ENCODE measurements around the gene BMP8B. TPM values are rescaled to one million over a fixed set of nuclear protein-coding genes. Genes with fewer than 3 reads are reported as not detected.

BMP8B gene
- total RNA-seq, 1 donor from 2014 or later = 0.16 TPM

DNA sequence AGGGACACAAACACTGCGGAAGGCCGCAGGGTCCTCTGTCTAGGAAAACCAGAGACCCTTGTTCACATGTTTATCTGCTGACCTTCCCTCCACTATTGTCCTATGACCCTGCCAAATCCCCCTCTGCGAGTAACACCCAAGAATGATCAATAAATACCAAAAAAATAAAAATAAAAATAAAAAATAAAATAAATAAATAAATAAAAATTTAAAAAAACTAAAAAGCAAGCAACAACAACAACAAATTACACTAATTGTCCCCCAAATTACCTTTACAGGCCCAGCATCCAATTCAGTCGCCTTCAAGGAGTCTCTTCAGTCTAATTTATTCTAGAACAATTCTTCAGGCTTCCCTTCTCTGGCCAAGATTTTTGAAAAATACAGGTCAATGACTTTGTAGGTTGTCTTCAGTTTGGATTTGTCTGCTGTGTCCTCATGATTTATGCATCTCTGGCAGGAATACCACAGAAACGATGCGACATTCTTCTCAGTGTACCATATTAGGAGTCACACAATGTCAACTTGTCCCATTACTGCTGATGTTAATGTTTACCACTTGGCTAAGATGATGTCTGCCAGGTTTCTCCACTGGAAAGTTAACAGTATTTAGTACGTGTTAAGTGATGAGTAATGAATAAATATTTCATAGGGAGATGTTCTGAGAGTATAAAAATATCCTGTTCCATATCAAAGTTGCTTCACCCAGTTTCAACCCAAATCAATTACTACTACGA is 20.3 kb upstream of the BMP8B start:
- Mint-ChIP-seq H3K27ac (ENCODE audit: unreplicated experiment) (no peak overlapping the region), H3K27me3 (ENCODE audit: low read depth, unreplicated experiment) (peaks cover 2% of the 10 kb centered on the region), H3K4me3 (ENCODE audit: unreplicated experiment) (no peak overlapping the region), H3K9me3 (ENCODE audit: unreplicated experiment) (peaks cover 11% of the 10 kb centered on the region), H3K4me1 (ENCODE audit: low read depth, unreplicated experiment) (no peaks in the 10 kb centered on the region), H3K36me3 (ENCODE audit: low read depth, unreplicated experiment) (no peaks in the 10 kb centered on the region)
- H3K9me3 ChIP-seq (ENCODE audit: insufficient read depth, low read depth, low read length) = no peaks in the 10 kb centered on the region
- FAIRE-seq = no peak
- H3K4me2 ChIP-seq (ENCODE audit: low read length) = no peak overlapping the region
- no peaks in the 10 kb centered on the region for H3K79me2 ChIP-seq (ENCODE audit: insufficient read depth, low read length)
- H4K20me1 ChIP-seq (ENCODE audit: insufficient read depth, low read length) = no peaks in the 10 kb centered on the region
- no peaks in the 10 kb centered on the region for H3K36me3 ChIP-seq (ENCODE audit: insufficient read depth, low read length)
- H3K27ac ChIP-seq (ENCODE audit: low read depth, low read length) = no peak overlapping the region
- H3K4me1 ChIP-seq (ENCODE audit: insufficient read depth, low read length) = no peaks in the 10 kb centered on the region
- DNase-seq (ENCODE audit: low read depth) = no peak
- H2AFZ ChIP-seq (ENCODE audit: low read depth, low read length) = no peak overlapping the region
- no peak overlapping the region for H3K9ac ChIP-seq (ENCODE audit: low read length)
- no peak overlapping the region for H3K4me3 ChIP-seq (ENCODE audit: insufficient read depth, low read depth, low read length)
- H3K27me3 ChIP-seq (ENCODE audit: insufficient read depth, low read length) = peaks cover 2% of the 10 kb centered on the region
- TF ChIP-seq EZH2 (IDR thresholded peaks at IDR 0.05; ENCODE audit: insufficient read depth, low read length) = no peak
- TF ChIP-seq, protein P1, sequence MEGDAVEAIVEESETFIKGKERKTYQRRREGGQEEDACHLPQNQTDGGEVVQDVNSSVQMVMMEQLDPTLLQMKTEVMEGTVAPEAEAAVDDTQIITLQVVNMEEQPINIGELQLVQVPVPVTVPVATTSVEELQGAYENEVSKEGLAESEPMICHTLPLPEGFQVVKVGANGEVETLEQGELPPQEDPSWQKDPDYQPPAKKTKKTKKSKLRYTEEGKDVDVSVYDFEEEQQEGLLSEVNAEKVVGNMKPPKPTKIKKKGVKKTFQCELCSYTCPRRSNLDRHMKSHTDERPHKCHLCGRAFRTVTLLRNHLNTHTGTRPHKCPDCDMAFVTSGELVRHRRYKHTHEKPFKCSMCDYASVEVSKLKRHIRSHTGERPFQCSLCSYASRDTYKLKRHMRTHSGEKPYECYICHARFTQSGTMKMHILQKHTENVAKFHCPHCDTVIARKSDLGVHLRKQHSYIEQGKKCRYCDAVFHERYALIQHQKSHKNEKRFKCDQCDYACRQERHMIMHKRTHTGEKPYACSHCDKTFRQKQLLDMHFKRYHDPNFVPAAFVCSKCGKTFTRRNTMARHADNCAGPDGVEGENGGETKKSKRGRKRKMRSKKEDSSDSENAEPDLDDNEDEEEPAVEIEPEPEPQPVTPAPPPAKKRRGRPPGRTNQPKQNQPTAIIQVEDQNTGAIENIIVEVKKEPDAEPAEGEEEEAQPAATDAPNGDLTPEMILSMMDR (IDR thresholded peaks at IDR 0.05; ENCODE audit: insufficient read depth, low read depth, low read length) = no peak

GRCh38 chr1:39805385-39805784 is 16.7 kb upstream of the BMP8B start:
- H4K20me1 ChIP-seq (ENCODE audit: insufficient read depth, low read length) = no peaks in the 10 kb centered on the region
- peaks cover 11% of the 10 kb centered on the region for H3K9me3 Mint-ChIP-seq (ENCODE audit: unreplicated experiment)
- no peak overlapping the region for H3K4me3 ChIP-seq (ENCODE audit: insufficient read depth, low read depth, low read length)
- H3K4me1 ChIP-seq (ENCODE audit: insufficient read depth, low read length) = no peaks in the 10 kb centered on the region
- H3K27ac Mint-ChIP-seq (ENCODE audit: unreplicated experiment) = no peak overlapping the region
- H3K4me1 Mint-ChIP-seq (ENCODE audit: low read depth, unreplicated experiment) = peaks cover 5% of the 10 kb centered on the region
- no peak overlapping the region for H3K4me3 Mint-ChIP-seq (ENCODE audit: unreplicated experiment)
- no peaks in the 10 kb centered on the region for H3K36me3 Mint-ChIP-seq (ENCODE audit: low read depth, unreplicated experiment)
- TF ChIP-seq, protein P1 (IDR thresholded peaks at IDR 0.05; ENCODE audit: insufficient read depth, low read depth, low read length) = no peak
- TF ChIP-seq EZH2 (IDR thresholded peaks at IDR 0.05; ENCODE audit: insufficient read depth, low read length) = no peak
- FAIRE-seq = no peak
- no peak overlapping the region for H3K4me2 ChIP-seq (ENCODE audit: low read length)
- H2AFZ ChIP-seq (ENCODE audit: low read depth, low read length) = no peak overlapping the region
- DNase-seq (ENCODE audit: low read depth) = no peak
- no peaks in the 10 kb centered on the region for H3K9me3 ChIP-seq (ENCODE audit: insufficient read depth, low read depth, low read length)
- peaks cover 2% of the 10 kb centered on the region for H3K27me3 ChIP-seq (ENCODE audit: insufficient read depth, low read length)
- H3K27me3 Mint-ChIP-seq (ENCODE audit: low read depth, unreplicated experiment) = no peaks in the 10 kb centered on the region
- no peak overlapping the region for H3K9ac ChIP-seq (ENCODE audit: low read length)
- no peak overlapping the region for H3K27ac ChIP-seq (ENCODE audit: low read depth, low read length)
- no peaks in the 10 kb centered on the region for H3K79me2 ChIP-seq (ENCODE audit: insufficient read depth, low read length)
- no peaks in the 10 kb centered on the region for H3K36me3 ChIP-seq (ENCODE audit: insufficient read depth, low read length)

Data from astrocyte (in vitro differentiated cells and primary cell).